Measurements from ENCODE around the gene PSME2.

The PSME2 gene

GRCh38 chr14:24137529-24138395, 8.6 kb downstream of the PSME2 start:
- no peak overlapping the region for H3K27ac ChIP-seq

GRCh38 chr14:24136684-24137528, 9.5 kb downstream of the PSME2 start:
- DNase-seq (ENCODE audit: low read depth, low spot score), result no peak

More at GRCh38 chr14:24137529-24138395, 8.6 kb downstream of the PSME2 start:
- no peak for DNase-seq (ENCODE audit: low read depth, low spot score)

GRCh38 chr14:24135834-24136683, 10.4 kb downstream of the PSME2 start, which contains the start of gene PSME1:
PSME1 (plus strand) TSS chr14:24136194; CDS start chr14:24136263, 69 bp downstream.
- no peak for DNase-seq (ENCODE audit: low read depth, low spot score)
- H3K27ac ChIP-seq, result peak within 1 kb of the TSS; percentile 36

More at GRCh38 chr14:24136684-24137528, 9.5 kb downstream of the PSME2 start:
- H3K27ac ChIP-seq, result peak overlapping the region; percentile 36

GRCh38 chr14:24135584-24135833, 10.9 kb downstream of the PSME2 start:
- DNase-seq (ENCODE audit: low read depth, low spot score), result no peak
- peak overlapping the region; percentile 36 for H3K27ac ChIP-seq

GRCh38 chr14:24133735-24134134, 12.7 kb downstream of the PSME2 start:
- no peak overlapping the region for H3K27ac ChIP-seq

GRCh38 chr14:24132976-24133375, 13.4 kb downstream of the PSME2 start:
- H3K27ac ChIP-seq, result no peak overlapping the region
- no peak for DNase-seq (ENCODE audit: low read depth, low spot score)

More at GRCh38 chr14:24133735-24134134, 12.7 kb downstream of the PSME2 start:
- no peak for DNase-seq (ENCODE audit: low read depth, low spot score)

- H3K27ac ChIP-seq, result no peak overlapping the region
These were observed 14.2 kb downstream of the PSME2 start for GRCh38 chr14:24132061-24132685.

GRCh38 chr14:24131549-24131966, 14.9 kb downstream of the PSME2 start:
- no peak for DNase-seq (ENCODE audit: low read depth, low spot score)
- H3K27ac ChIP-seq, result no peak overlapping the region

More at GRCh38 chr14:24132061-24132685, 14.2 kb downstream of the PSME2 start:
- peak; percentile 24 for DNase-seq (ENCODE audit: low read depth, low spot score)

GRCh38 chr14:24130717-24131548, 15.5 kb downstream of the PSME2 start:
- H3K27ac ChIP-seq, result no peak overlapping the region
- DNase-seq (ENCODE audit: low read depth, low spot score), result no peak

- H3K27ac ChIP-seq, result no peak within 1 kb of the TSS
- no peak for DNase-seq (ENCODE audit: low read depth, low spot score)
These were observed 16.1 kb downstream of the PSME2 start, which contains the start of gene FITM1 for GRCh38 chr14:24130380-24130716. FITM1 (plus strand) TSS chr14:24130659; CDS start chr14:24131564, 905 bp downstream.

- no peak overlapping the region for H3K27ac ChIP-seq
- DNase-seq (ENCODE audit: low read depth, low spot score), result no peak
These were observed 16.9 kb downstream of the PSME2 start for GRCh38 chr14:24129410-24129998.

GRCh38 chr14:24127673-24128072, 18.7 kb downstream of the PSME2 start:
- no peak overlapping the region for H3K27ac ChIP-seq
- no peak for DNase-seq (ENCODE audit: low read depth, low spot score)

GRCh38 chr14:24126939-24127338, 19.5 kb downstream of the PSME2 start:
- H3K27ac ChIP-seq, result no peak overlapping the region
- no peak for DNase-seq (ENCODE audit: low read depth, low spot score)

- DNase-seq (ENCODE audit: low read depth, low spot score), result no peak
- no peak overlapping the region for H3K27ac ChIP-seq
These were observed 22.7 kb downstream of the PSME2 start for GRCh38 chr14:24123424-24124417.

- no peak for DNase-seq (ENCODE audit: low read depth, low spot score)
- no peak overlapping the region for H3K27ac ChIP-seq
These were observed 23.5 kb downstream of the PSME2 start for GRCh38 chr14:24122898-24123297.

GRCh38 chr14:24122416-24122815, 24.0 kb downstream of the PSME2 start:
- DNase-seq (ENCODE audit: low read depth, low spot score), result no peak
- H3K27ac ChIP-seq, result no peak overlapping the region

GRCh38 chr14:24121210-24121609, 25.2 kb downstream of the PSME2 start:
- H3K27ac ChIP-seq, result no peak overlapping the region
- DNase-seq (ENCODE audit: low read depth, low spot score), result no peak
